ENCODE measurements around the gene PITPNB.

Gene PITPNB

GRCh38 chr22:27892811-27893210 is 26.2 kb downstream of the PITPNB start:
- Histone ChIP-seq H3K9ac (ENCODE audit: low read depth, low read length) (no peak overlapping the region), H3K9me3 (ENCODE audit: control insufficient read depth, insufficient read depth, low read length) (no peaks in the 10 kb centered on the region), H3K27me3 (ENCODE audit: control insufficient read depth, insufficient read depth, low read length) (no peaks in the 10 kb centered on the region), H3K36me3 (ENCODE audit: control insufficient read depth, insufficient read depth, low read length) (peaks cover 94% of the 10 kb centered on the region), H3K4me1 (ENCODE audit: control insufficient read depth, insufficient read depth, low read length) (peaks cover 5% of the 10 kb centered on the region; the same call in 1 of the 2 replicates), H3K4me3 (ENCODE audit: low read depth, low read length) (no peak overlapping the region), H3K27ac (ENCODE audit: low read depth, low read length) (no peak overlapping the region)

DNA sequence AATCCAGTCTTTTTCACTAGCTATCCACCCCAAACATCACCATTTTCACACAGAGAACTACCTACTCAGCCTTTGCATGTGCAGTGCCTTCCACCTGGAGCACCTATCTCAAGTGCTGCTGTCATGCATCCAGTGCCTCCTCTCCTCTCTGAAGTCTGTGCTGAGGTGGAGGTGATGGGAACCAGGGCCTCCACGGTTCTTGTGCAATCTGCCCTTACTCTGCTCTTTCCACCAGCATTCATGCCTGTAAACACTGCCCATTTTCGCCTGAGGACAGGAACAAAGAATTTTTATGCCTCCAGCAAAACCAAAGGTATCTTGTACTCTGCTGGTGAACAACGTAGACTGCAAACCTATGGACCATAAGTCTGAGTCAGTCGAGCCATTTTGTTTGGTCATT is 27.0 kb downstream of the PITPNB start:
- no peaks in the 10 kb centered on the region for H3K27me3 ChIP-seq (ENCODE audit: control insufficient read depth, insufficient read depth, low read length)
- no peak overlapping the region for H3K4me3 ChIP-seq (ENCODE audit: low read depth, low read length)
- peaks cover 91% of the 10 kb centered on the region for H3K36me3 ChIP-seq (ENCODE audit: control insufficient read depth, insufficient read depth, low read length)
- H3K27ac ChIP-seq (ENCODE audit: low read depth, low read length) = no peak overlapping the region
- H3K9me3 ChIP-seq (ENCODE audit: control insufficient read depth, insufficient read depth, low read length) = no peaks in the 10 kb centered on the region
- no peak overlapping the region for H3K9ac ChIP-seq (ENCODE audit: low read depth, low read length)
- peaks cover 12% of the 10 kb centered on the region for H3K4me1 ChIP-seq (ENCODE audit: control insufficient read depth, insufficient read depth, low read length)

GRCh38 chr22:27888310-27888709 is 30.7 kb downstream of the PITPNB start:
- Histone ChIP-seq H3K4me1 (ENCODE audit: control insufficient read depth, insufficient read depth, low read length) (peaks cover 35% of the 10 kb centered on the region), H3K9ac (ENCODE audit: low read depth, low read length) (no peak overlapping the region), H3K9me3 (ENCODE audit: control insufficient read depth, insufficient read depth, low read length) (no peaks in the 10 kb centered on the region), H3K36me3 (ENCODE audit: control insufficient read depth, insufficient read depth, low read length) (peaks cover 65% of the 10 kb centered on the region), H3K27me3 (ENCODE audit: control insufficient read depth, insufficient read depth, low read length) (no peaks in the 10 kb centered on the region), H3K4me3 (ENCODE audit: low read depth, low read length) (no peak overlapping the region), H3K27ac (ENCODE audit: low read depth, low read length) (no peak overlapping the region)

- Histone ChIP-seq H3K4me3 (ENCODE audit: low read depth, low read length) (no peak overlapping the region), H3K9me3 (ENCODE audit: control insufficient read depth, insufficient read depth, low read length) (no peaks in the 10 kb centered on the region), H3K4me1 (ENCODE audit: control insufficient read depth, insufficient read depth, low read length) (peaks cover 41% of the 10 kb centered on the region), H3K9ac (ENCODE audit: low read depth, low read length) (no peak overlapping the region), H3K27ac (ENCODE audit: low read depth, low read length) (peak overlapping the region; percentile 57), H3K36me3 (ENCODE audit: control insufficient read depth, insufficient read depth, low read length) (peaks cover 52% of the 10 kb centered on the region), H3K27me3 (ENCODE audit: control insufficient read depth, insufficient read depth, low read length) (no peaks in the 10 kb centered on the region)
Observed at GRCh38 chr22:27886843-27887151, 32.3 kb downstream of the PITPNB start.

- no peak overlapping the region for H3K27ac ChIP-seq (ENCODE audit: low read depth, low read length)
- H3K4me1 ChIP-seq (ENCODE audit: control insufficient read depth, insufficient read depth, low read length) = peaks cover 41% of the 10 kb centered on the region
- no peaks in the 10 kb centered on the region for H3K27me3 ChIP-seq (ENCODE audit: control insufficient read depth, insufficient read depth, low read length)
- no peak overlapping the region for H3K9ac ChIP-seq (ENCODE audit: low read depth, low read length)
- H3K36me3 ChIP-seq (ENCODE audit: control insufficient read depth, insufficient read depth, low read length) = peaks cover 46% of the 10 kb centered on the region
- no peak overlapping the region for H3K4me3 ChIP-seq (ENCODE audit: low read depth, low read length)
- H3K9me3 ChIP-seq (ENCODE audit: control insufficient read depth, insufficient read depth, low read length) = no peaks in the 10 kb centered on the region
Observed at GRCh38 chr22:27885977-27886842, 32.8 kb downstream of the PITPNB start.

- Histone ChIP-seq H3K9me3 (ENCODE audit: control insufficient read depth, insufficient read depth, low read length) (no peaks in the 10 kb centered on the region), H3K27me3 (ENCODE audit: control insufficient read depth, insufficient read depth, low read length) (no peaks in the 10 kb centered on the region), H3K9ac (ENCODE audit: low read depth, low read length) (no peak overlapping the region), H3K36me3 (ENCODE audit: control insufficient read depth, insufficient read depth, low read length) (peaks cover 24% of the 10 kb centered on the region), H3K4me1 (ENCODE audit: control insufficient read depth, insufficient read depth, low read length) (peaks cover 54% of the 10 kb centered on the region), H3K27ac (ENCODE audit: low read depth, low read length) (peak overlapping the region; percentile 7), H3K4me3 (ENCODE audit: low read depth, low read length) (no peak overlapping the region)
Observed at GRCh38 chr22:27883656-27884350, 35.3 kb downstream of the PITPNB start.

DNA sequence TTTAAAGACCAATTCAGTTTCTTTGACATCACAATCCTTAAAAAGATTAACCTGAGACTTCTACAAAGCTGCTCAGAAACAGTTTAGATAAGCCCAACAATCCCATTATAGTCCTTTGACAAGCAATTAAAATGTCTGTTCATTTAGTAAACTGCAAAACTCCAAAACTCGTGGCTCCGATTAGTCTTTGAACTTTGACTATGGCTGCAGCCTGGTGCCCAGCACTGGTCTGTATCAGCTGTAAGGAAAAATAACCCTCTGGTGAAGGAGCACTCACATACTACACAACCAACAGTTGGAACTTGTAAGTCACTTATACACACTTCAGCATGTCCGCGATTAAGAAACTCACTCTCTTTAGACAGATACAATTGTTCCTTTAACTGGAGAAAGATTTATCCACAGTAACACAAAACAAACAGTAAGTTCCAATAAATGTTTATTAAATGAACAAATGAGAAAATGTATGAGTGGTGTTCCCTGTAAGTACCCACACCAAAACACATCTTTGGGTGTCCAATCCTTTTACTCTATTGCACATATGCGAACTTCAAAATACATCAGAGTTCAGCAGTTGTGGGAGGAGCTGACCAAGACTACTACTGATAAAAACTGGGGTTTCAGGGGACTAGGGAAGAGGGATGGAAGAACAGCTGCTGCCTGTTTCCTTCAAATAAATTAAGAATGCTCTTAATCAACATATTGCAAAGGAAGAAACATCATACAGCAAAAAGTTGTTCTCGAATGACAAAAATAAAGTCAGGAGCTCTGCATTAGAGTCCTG is 36.4 kb downstream of the PITPNB start:
- no peak overlapping the region for H3K27ac ChIP-seq (ENCODE audit: low read depth, low read length)
- no peaks in the 10 kb centered on the region for H3K27me3 ChIP-seq (ENCODE audit: control insufficient read depth, insufficient read depth, low read length)
- H3K36me3 ChIP-seq (ENCODE audit: control insufficient read depth, insufficient read depth, low read length) = peaks cover 14% of the 10 kb centered on the region
- no peak overlapping the region for H3K4me3 ChIP-seq (ENCODE audit: low read depth, low read length)
- H3K9ac ChIP-seq (ENCODE audit: low read depth, low read length) = no peak overlapping the region
- no peaks in the 10 kb centered on the region for H3K9me3 ChIP-seq (ENCODE audit: control insufficient read depth, insufficient read depth, low read length)
- H3K4me1 ChIP-seq (ENCODE audit: control insufficient read depth, insufficient read depth, low read length) = peaks cover 61% of the 10 kb centered on the region

GRCh38 chr22:27881421-27881820 is 37.6 kb downstream of the PITPNB start:
- Histone ChIP-seq H3K36me3 (ENCODE audit: control insufficient read depth, insufficient read depth, low read length) (peaks cover 5% of the 10 kb centered on the region), H3K4me1 (ENCODE audit: control insufficient read depth, insufficient read depth, low read length) (peaks cover 49% of the 10 kb centered on the region), H3K9ac (ENCODE audit: low read depth, low read length) (no peak overlapping the region), H3K27ac (ENCODE audit: low read depth, low read length) (peak overlapping the region; percentile 45), H3K27me3 (ENCODE audit: control insufficient read depth, insufficient read depth, low read length) (no peaks in the 10 kb centered on the region), H3K9me3 (ENCODE audit: control insufficient read depth, insufficient read depth, low read length) (no peaks in the 10 kb centered on the region), H3K4me3 (ENCODE audit: low read depth, low read length) (no peak overlapping the region)

- H3K27me3 ChIP-seq (ENCODE audit: control insufficient read depth, insufficient read depth, low read length) = no peaks in the 10 kb centered on the region
- H3K27ac ChIP-seq (ENCODE audit: low read depth, low read length) = peak overlapping the region; percentile 45
- H3K4me3 ChIP-seq (ENCODE audit: low read depth, low read length) = no peak overlapping the region
- peaks cover 48% of the 10 kb centered on the region for H3K4me1 ChIP-seq (ENCODE audit: control insufficient read depth, insufficient read depth, low read length)
- peaks cover 5% of the 10 kb centered on the region for H3K36me3 ChIP-seq (ENCODE audit: control insufficient read depth, insufficient read depth, low read length)
- H3K9me3 ChIP-seq (ENCODE audit: control insufficient read depth, insufficient read depth, low read length) = no peaks in the 10 kb centered on the region
- H3K9ac ChIP-seq (ENCODE audit: low read depth, low read length) = no peak overlapping the region
Observed at GRCh38 chr22:27880778-27881394, 38.2 kb downstream of the PITPNB start.

- H3K9me3 ChIP-seq (ENCODE audit: control insufficient read depth, insufficient read depth, low read length) = no peaks in the 10 kb centered on the region
- peaks cover 44% of the 10 kb centered on the region for H3K4me1 ChIP-seq (ENCODE audit: control insufficient read depth, insufficient read depth, low read length)
- H3K36me3 ChIP-seq (ENCODE audit: control insufficient read depth, insufficient read depth, low read length) = peaks cover 3% of the 10 kb centered on the region; the same call in 1 of the 2 replicates
- no peak overlapping the region for H3K27ac ChIP-seq (ENCODE audit: low read depth, low read length)
- no peaks in the 10 kb centered on the region for H3K27me3 ChIP-seq (ENCODE audit: control insufficient read depth, insufficient read depth, low read length)
- H3K9ac ChIP-seq (ENCODE audit: low read depth, low read length) = no peak overlapping the region
- no peak overlapping the region for H3K4me3 ChIP-seq (ENCODE audit: low read depth, low read length)
Observed at GRCh38 chr22:27879923-27880322, 39.1 kb downstream of the PITPNB start.
